H9 (cell line): ENCODE results near the gene PCDHGA3. TPM values are rescaled to one million over a fixed set of nuclear protein-coding genes. Genes with fewer than 3 reads are reported as not detected.

Source experiments
- DNase-seq: peaks from one replicate; pipeline ENCODE4 v3.0.0-alpha.2; 2017
- H2AFZ ChIP-seq: one replicate; pipeline ENCODE4 v1.6.1; 2013; ENCODE audit warnings: mild to moderate bottlenecking, low read length, control low read depth, moderate library complexity
- H2AK5ac ChIP-seq: 2 replicates; pipeline ENCODE4 v1.6.1; 2013; ENCODE audit warnings: low read length, control low read depth, mixed read lengths; ENCODE audit not compliant: insufficient read length
- H2BK120ac ChIP-seq: one replicate; pipeline ENCODE4 v1.6.1; 2013; ENCODE audit warnings: low read depth, mild to moderate bottlenecking, low read length, control low read depth, inconsistent platforms; ENCODE audit not compliant: poor library complexity, severe bottlenecking
- H2BK12ac ChIP-seq: 2 replicates; pipeline ENCODE4 v1.6.1; 2013; ENCODE audit warnings: low read length, control low read depth, mixed read lengths, low read depth; ENCODE audit not compliant: insufficient read length
- H2BK15ac ChIP-seq: 2 replicates; pipeline ENCODE4 v1.6.1; 2013; ENCODE audit warnings: low read depth, low read length, control low read depth
- H2BK20ac ChIP-seq: one replicate; pipeline ENCODE4 v1.6.1; 2013; ENCODE audit warnings: low read depth, mild to moderate bottlenecking, low read length, control low read depth, inconsistent platforms; ENCODE audit not compliant: poor library complexity, severe bottlenecking
- H2BK5ac ChIP-seq: 2 replicates; pipeline ENCODE4 v1.6.1; 2013; ENCODE audit warnings: low read length, control low read depth, mixed read lengths; ENCODE audit not compliant: insufficient read length
- H3K14ac ChIP-seq: 2 replicates; pipeline ENCODE4 v1.6.1; 2013; ENCODE audit warnings: low read length, control low read depth; ENCODE audit not compliant: insufficient read depth
- H3K18ac ChIP-seq: 2 replicates; pipeline ENCODE4 v1.6.1; 2013; ENCODE audit warnings: low read depth, mild to moderate bottlenecking, mixed read lengths, low read length, control low read depth; ENCODE audit not compliant: insufficient read length
- H3K23ac ChIP-seq: 2 replicates; pipeline ENCODE4 v1.6.1; 2013; ENCODE audit warnings: low read length, control low read depth, mixed read lengths, low read depth; ENCODE audit not compliant: insufficient read length
- H3K23me2 ChIP-seq: 2 replicates; pipeline ENCODE4 v1.6.1; 2013; ENCODE audit warnings: low read depth, mild to moderate bottlenecking, mixed read lengths, low read length, control low read depth; ENCODE audit not compliant: insufficient read length, poor library complexity, severe bottlenecking
- H3K27ac ChIP-seq: 2 replicates; pipeline ENCODE4 v1.5.1; 2013; ENCODE audit warnings: low read length, control low read depth, mixed read lengths, low read depth; ENCODE audit not compliant: insufficient read length
- H3K27me3 ChIP-seq: 2 replicates; pipeline ENCODE4 v1.6.1; 2013; ENCODE audit warnings: low read length, control low read depth, inconsistent platforms; ENCODE audit not compliant: insufficient read depth
- H3K4ac ChIP-seq: 2 replicates; pipeline ENCODE4 v1.6.1; 2013; ENCODE audit warnings: low read depth, mild to moderate bottlenecking, control low read depth, inconsistent platforms, low read length, moderate library complexity
- H3K4me1 ChIP-seq: 2 replicates; pipeline ENCODE4 v1.6.1; 2013; ENCODE audit warnings: low read length, control low read depth, inconsistent platforms; ENCODE audit not compliant: insufficient read depth
- H3K4me2 ChIP-seq: 2 replicates; pipeline ENCODE4 v1.6.1; 2013; ENCODE audit warnings: low read length, control low read depth, mixed read lengths; ENCODE audit not compliant: insufficient read length, insufficient read depth
- H3K56ac ChIP-seq: 2 replicates; pipeline ENCODE4 v1.6.1; 2013; ENCODE audit warnings: low read depth, mild to moderate bottlenecking, mixed read lengths, low read length, control low read depth; ENCODE audit not compliant: insufficient read length
- H3K79me1 ChIP-seq: 2 replicates; pipeline ENCODE4 v1.6.1; 2013; ENCODE audit warnings: low read depth, mild to moderate bottlenecking, moderate library complexity, low read length, control low read depth, inconsistent platforms; ENCODE audit not compliant: insufficient read depth, poor library complexity, severe bottlenecking
- H3K79me2 ChIP-seq: 2 replicates; pipeline ENCODE4 v1.6.1; 2013; ENCODE audit warnings: low read length, control low read depth, inconsistent platforms; ENCODE audit not compliant: insufficient read depth
- H3K9ac ChIP-seq: 2 replicates; pipeline ENCODE4 v1.6.1; 2013; ENCODE audit warnings: low read length, control low read depth, mixed read lengths; ENCODE audit not compliant: insufficient read length; ENCODE audit errors: extremely low read depth
- H3K9me3 ChIP-seq: one replicate; pipeline ENCODE4 v1.6.1; 2013; ENCODE audit warnings: low read depth, low read length, inconsistent platforms; ENCODE audit not compliant: control insufficient read depth
- H3T11ph ChIP-seq: one replicate; pipeline ENCODE4 v1.6.1; 2013; ENCODE audit warnings: mild to moderate bottlenecking, low read length, control low read depth, inconsistent platforms
- H4K20me1 ChIP-seq: one replicate; pipeline ENCODE4 v1.6.1; 2013; ENCODE audit not compliant: control insufficient read depth, insufficient read length, insufficient read depth
- H4K5ac ChIP-seq: 2 replicates; pipeline ENCODE4 v1.6.1; 2013; ENCODE audit warnings: low read depth, mild to moderate bottlenecking, mixed read lengths, low read length, control low read depth; ENCODE audit not compliant: insufficient read length
- H4K8ac ChIP-seq: replicated peaks from 2 replicates; pipeline ENCODE4 v1.6.1; 2013; ENCODE audit warnings: low read length, control low read depth, mixed read lengths, low read depth; ENCODE audit not compliant: insufficient read length
- H4K91ac ChIP-seq: 2 replicates; pipeline ENCODE4 v1.6.1; 2013; ENCODE audit warnings: low read depth, mild to moderate bottlenecking, moderate library complexity, mixed read lengths, low read length, control low read depth; ENCODE audit not compliant: insufficient read length
- H3K27ac Mint-ChIP-seq, 3 experiments: 2 replicates in 2 of 3; 3 replicates in 1 of 3; pipeline ENCODE4 v1.8.0; 2020 to 2021; ENCODE audit warnings: mixed read lengths in 3 of 3, mild to moderate bottlenecking in 1 of 3, moderate library complexity in 1 of 3
- H3K27me3 Mint-ChIP-seq: 2 replicates; pipeline ENCODE4 v1.8.0; 2021; ENCODE audit warnings: low read depth, mild to moderate bottlenecking, moderate library complexity, mixed read lengths
- H3K36me3 Mint-ChIP-seq, 3 experiments: 2 replicates in 2 of 3; 3 replicates in 1 of 3; pipeline ENCODE4 v1.8.0; 2020 to 2021; ENCODE audit warnings: low read depth in 3 of 3, mixed read lengths in 3 of 3; ENCODE audit not compliant: insufficient read depth in 1 of 3
- H3K4me1 Mint-ChIP-seq, 2 experiments: 2 replicates each; pipeline ENCODE4 v1.8.0; 2020; ENCODE audit warnings: mixed read lengths in 2 of 2
- H3K4me3 Mint-ChIP-seq, 2 experiments: 2 replicates in 1 of 2; 3 replicates in 1 of 2; pipeline ENCODE4 v1.8.0; 2020 to 2021; ENCODE audit warnings: mild to moderate bottlenecking in 2 of 2, mixed read lengths in 2 of 2, moderate library complexity in 1 of 2
- H3K9me3 Mint-ChIP-seq, 2 experiments: 2 replicates in 1 of 2; 3 replicates in 1 of 2; pipeline ENCODE4 v1.8.0; 2020; ENCODE audit warnings: mild to moderate bottlenecking in 2 of 2, mixed read lengths in 2 of 2, moderate library complexity in 1 of 2
- CTCF ChIP-seq: fragments of 200-600 bp; sonication (generic); conservative IDR thresholded peaks from 3 replicates; pipeline ENCODE4 v1.8.0; 2021; ENCODE audit warnings: antibody characterized with exemption, mild to moderate bottlenecking
- WGBS: extraction: QIAGEN DNeasy Blood & Tissue Kit; methylation state at CpG from one replicate; pipeline ENCODE4 v1.1.7; 2013; ENCODE audit warnings: missing lambda C conversion rate, low lambda C conversion rate, mixed read lengths; ENCODE audit not compliant: insufficient read length; ENCODE audit errors: extremely low coverage; 5-methylcytosine and 5-hydroxymethylcytosine counted together
- total RNA-seq: library from RNA; stranded (reverse); gene quantifications from 2 replicates; pipeline ENCODE4 v1.2.1, GENCODE V29; 2021

PCDHGA3 gene
- total RNA-seq, 1 experiment from 2014 or later = 0.94 TPM

GRCh38 chr5:141320225-141321169, 23.1 kb upstream of the PCDHGA3 start, which contains the start of gene TAF7:
Gene TAF7 (minus strand): TSS chr5:141320784. CDS start chr5:141320044, 740 bp downstream.
- Histone ChIP-seq H2BK5ac (peak within 1 kb of the TSS; percentile 15), H3K9ac (peak within 1 kb of the TSS; percentile 98), H3K27ac (peak within 1 kb of the TSS; percentile 35), H2BK12ac (no peak within 1 kb of the TSS), H3K18ac (peak within 1 kb of the TSS; percentile 98), H4K91ac (no peak within 1 kb of the TSS), H4K5ac (peak within 1 kb of the TSS; percentile 81), H3K79me1 (peaks cover 2% of the 10 kb centered on the region), H2BK120ac (no peak within 1 kb of the TSS), H3K4ac (no peak within 1 kb of the TSS; the same call in 1 of the 2 replicates), H3K23ac (no peak within 1 kb of the TSS), H2AFZ (peak within 1 kb of the TSS; percentile 79), H2BK20ac (no peak within 1 kb of the TSS), H3K14ac (peak within 1 kb of the TSS; percentile 98), H4K20me1 (no peaks in the 10 kb centered on the region), H2AK5ac (peak within 1 kb of the TSS; percentile 88), H3T11ph (peak within 1 kb of the TSS; percentile 83), H3K23me2 (peaks cover 3% of the 10 kb centered on the region), H3K4me2 (peak within 1 kb of the TSS; percentile 100), H2BK15ac (no peak within 1 kb of the TSS), H3K56ac (no peak within 1 kb of the TSS), H3K27me3 (no peaks in the 10 kb centered on the region), H4K8ac (no peak within 1 kb of the TSS), H3K9me3 (peaks cover 22% of the 10 kb centered on the region), H3K4me1 (no peaks in the 10 kb centered on the region), H3K79me2 (peaks cover 6% of the 10 kb centered on the region; the same call in 1 of the 2 replicates)
- peak; percentile 88 for TF ChIP-seq CTCF
- no CpG with 5 or more reads among the region's 67 CpGs for WGBS
- Mint-ChIP-seq H3K27ac (peak within 1 kb of the TSS; percentile 99 to 100 (median 99)), H3K4me1 (peaks cover 9 to 15% of the 10 kb centered on the region in 2 experiments; a peak in 3 of 4 replicates), H3K36me3 (peaks cover 46 to 50% (median 49%) of the 10 kb centered on the region in 3 experiments), H3K9me3 (peaks cover 39 to 73% of the 10 kb centered on the region in 2 experiments), H3K4me3 (peak within 1 kb of the TSS; percentile 97 to 98), H3K27me3 (peaks cover 1% of the 10 kb centered on the region)
- DNase-seq = peak; percentile 92
